GM20431 (cell line): ENCODE data around the gene PRKAG2.
"Not testable (repeated sequence)": the region's sequence is repeated elsewhere in the genome, so short reads cannot be mapped to it uniquely, and the experiment has no call there.

Experiments used
- in situ Hi-C: fragments of 300-500 bp; cut with MseI, MboI; formaldehyde crosslinking; loops from one replicate; pipeline ENCODE4 v1.15.0; 2020; ENCODE audit warnings: low sequenced_read_pairs; ENCODE audit not compliant: unreplicated experiment

Gene PRKAG2

GRCh38 chr7:151888079-151889067, 11.5 kb upstream of the PRKAG2 start:
- in situ Hi-C loops: no loop called here

GRCh38 chr7:151886783-151887182, 9.9 kb upstream of the PRKAG2 start:
- in situ Hi-C loops: no loop called here

GRCh38 chr7:151885202-151885580, 8.3 kb upstream of the PRKAG2 start:
- in situ Hi-C loops: no loop called here

DNA sequence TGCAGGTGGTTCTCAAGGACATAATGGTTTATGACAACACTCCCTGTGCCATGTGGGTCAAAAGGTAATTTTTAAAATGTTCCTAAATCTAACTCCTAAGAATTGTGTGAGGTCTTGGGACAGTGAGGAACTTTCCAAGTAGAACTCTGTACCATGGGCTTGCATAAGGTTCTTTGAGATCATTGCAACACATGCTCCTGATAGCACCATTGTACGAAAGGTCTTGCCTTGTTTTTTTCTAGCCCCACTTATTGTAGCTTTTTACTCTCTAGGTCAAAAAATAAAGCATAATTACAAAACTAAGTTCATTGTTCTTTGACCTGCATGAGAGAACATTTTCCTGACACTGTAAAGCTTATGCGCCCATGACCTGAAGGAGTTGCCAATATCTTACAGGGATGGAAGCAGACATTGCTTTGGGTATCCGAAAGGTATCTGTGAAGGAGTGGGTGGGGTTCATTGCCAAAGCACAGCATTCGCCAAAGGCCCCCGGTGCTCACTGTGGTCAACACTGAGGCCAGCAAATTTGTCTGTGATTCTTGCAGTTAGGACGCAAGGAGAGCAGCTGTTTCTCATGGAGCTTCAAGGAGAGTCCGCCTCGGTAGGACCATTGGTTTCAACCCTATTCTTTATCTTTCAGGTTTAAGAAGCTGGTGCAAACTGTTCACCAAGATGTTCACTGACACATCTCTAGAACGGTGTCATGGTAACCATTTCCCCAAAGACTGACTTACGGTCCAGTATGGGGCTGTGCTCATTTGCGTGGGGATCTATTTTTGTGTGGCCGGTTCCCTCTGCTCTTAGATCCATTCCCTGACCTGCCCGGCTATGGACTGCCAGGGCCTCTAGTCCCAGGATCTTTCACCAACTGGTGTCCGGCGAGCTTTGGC, 7.6 kb upstream of the PRKAG2 start:
- in situ Hi-C loops: no loop called here

GRCh38 chr7:151883857-151884256, 6.9 kb upstream of the PRKAG2 start:
- in situ Hi-C loops: no loop called here

- in situ Hi-C loops: no loop called here
Measured at GRCh38 chr7:151882734-151883133, 5.8 kb upstream of the PRKAG2 start.

GRCh38 chr7:151880688-151881087, 3.8 kb upstream of the PRKAG2 start:
- in situ Hi-C loops: no loop called here

- in situ Hi-C loops: no loop called here
Measured at GRCh38 chr7:151877911-151878835, 1.3 kb upstream of the PRKAG2 start.

DNA sequence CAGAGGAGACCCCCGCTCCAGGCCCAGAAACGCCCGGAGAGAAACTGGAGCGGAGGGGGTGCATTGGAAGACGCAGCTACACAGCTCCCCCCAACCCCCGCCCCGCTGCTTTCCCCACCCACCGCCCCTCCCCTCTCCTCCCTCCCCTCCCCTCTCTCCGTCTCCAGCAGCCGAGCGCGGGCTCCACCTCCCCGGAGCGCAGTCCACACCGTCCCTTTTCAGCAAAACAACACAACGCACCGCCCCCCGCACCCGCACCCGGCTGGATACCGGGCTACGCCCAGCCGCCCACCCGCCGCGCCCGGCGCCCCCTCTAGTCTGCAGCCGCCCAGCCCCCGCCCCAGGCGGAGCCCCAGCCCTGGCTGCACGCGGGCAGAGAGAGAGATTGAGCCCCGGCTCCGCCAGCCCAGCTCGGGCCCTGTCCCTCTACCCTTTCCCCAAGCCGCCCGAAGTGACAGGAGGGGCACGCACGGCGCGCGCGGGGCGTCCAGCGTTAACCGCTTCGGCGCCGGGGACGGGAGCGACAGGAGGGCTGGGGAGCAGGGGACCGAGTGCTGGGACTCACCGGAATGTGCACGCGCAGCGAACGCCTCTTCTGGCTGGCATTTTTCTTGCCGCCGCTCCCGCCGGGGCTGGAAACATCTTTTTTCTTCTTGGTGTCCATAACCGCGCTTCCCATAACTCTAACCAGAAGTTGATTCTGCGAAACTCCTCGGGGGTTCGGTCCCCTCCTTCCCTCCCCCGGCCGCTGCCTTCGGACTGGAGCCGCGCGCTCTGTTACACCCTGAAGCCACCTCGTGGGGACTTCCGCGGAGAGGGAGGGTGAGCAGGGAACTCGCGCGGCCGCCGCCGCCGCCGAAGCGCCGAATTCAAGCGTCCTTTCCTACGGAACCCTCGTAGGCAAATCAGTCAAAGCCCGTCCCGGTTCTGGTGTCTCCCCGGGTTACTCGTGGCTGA, 695 bp downstream of the PRKAG2 start:
- in situ Hi-C loops: no loop called here

DNA sequence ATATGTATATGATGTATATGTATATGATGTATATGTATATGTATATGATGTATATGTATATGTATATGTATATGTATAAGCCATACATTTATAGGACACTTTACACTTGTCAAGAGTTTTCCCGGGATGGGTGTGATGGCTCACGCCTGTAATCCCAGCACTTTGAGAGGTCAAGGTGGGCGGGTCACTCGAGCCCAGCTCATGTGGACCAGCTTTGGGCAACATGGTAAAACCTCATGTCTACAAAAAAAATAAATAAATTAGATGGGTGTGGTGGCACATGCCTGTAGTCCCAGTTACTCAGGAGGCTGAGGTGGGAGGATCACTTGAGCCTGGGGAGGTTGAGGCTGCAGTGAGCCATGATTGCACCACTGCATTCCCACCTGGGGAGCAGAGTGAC, 2.4 kb downstream of the PRKAG2 start:
- in situ Hi-C loops: not testable (repeated sequence)

DNA sequence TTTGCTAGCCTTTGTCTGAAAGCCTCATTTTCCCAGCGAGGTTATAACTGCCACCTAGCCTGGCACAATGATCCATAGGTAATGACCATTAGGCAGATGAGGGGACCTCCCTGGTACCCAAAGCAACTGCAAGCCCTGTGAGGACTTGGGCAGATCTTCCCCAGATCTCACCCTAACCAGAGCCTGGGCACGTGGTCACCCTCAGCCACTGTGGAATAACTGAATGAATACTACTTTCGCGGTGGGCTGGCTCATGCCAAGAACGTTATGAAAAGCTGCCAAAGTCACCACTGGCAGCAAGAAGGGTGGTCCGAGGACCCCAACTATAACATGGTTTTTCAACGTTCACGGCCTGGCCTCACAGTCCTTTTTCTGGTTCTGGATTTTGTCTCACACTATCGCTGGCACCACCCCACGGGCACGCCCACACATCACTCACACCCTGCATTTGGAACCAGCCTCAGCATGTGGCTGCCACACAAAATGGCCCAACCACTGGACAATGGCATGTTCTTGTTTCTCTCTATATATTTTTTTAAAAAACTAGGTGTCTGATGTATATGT, 3.4 kb downstream of the PRKAG2 start:
- in situ Hi-C loops: no loop called here

- in situ Hi-C loops: no loop called here
Measured at GRCh38 chr7:151872531-151873401, 4.1 kb downstream of the PRKAG2 start.

GRCh38 chr7:151871904-151872303, 5.0 kb downstream of the PRKAG2 start:
- in situ Hi-C loops: no loop called here

DNA sequence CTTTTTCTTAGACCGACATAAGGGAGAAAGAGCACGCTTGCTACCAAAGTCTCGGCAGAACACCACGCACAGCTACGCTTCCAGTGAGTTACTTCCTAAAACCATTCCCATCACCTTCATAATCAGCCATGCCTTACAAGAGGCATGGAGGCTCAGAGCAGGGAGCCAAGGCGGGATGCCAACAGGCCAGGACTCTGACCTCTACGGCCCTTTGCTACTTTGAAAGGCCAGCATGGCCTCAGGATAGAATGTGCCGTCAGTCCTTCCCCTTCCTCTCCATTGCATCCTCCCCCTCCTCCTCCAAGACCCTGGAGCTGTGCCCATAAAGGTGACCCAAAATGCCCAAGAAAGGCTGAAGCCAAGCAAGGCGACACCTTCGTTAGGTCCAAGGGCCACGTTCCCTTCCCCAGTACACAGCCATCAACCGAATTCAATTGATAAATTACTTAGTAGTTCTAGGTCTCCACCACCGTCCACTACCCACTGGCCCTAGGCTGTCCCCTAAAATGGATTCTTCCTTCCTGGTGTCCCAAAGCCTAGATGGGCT, 5.7 kb downstream of the PRKAG2 start:
- in situ Hi-C loops: no loop called here

- in situ Hi-C loops: no loop called here
Measured at GRCh38 chr7:151869968-151870918, 6.7 kb downstream of the PRKAG2 start.

DNA sequence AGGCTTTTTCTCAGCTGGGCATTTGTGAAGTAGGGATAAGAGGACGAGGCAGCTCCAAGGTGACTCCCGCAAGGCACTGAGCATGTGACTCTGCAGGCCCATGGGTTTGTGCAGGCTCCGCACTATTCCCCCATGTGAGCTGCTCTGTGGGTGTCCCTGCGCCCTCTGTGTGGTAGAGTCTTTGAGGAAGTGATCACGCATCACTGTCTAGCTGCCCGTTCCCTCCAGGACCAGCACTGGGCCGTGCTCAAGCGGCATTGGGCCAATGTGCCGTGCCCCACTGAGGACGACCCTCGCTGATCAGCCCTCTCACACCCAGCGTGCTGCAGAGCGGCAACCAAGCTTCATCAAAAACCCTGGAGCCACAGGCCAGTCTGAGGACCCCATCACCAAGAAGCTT, 7.5 kb downstream of the PRKAG2 start:
- in situ Hi-C loops: no loop called here
